Activated naive CD8-positive, alpha-beta T cell treated with anti-CD3 and anti-CD28 coated beads, Interleukin-2, amount 50 U/mL, for 24 hours (primary cell): ENCODE measurements around the gene ATPAF2.

Experiments used
- ATAC-seq: fragments of 150-1000 bp; cut with Tn5 transposase; one replicate; pipeline ENCODE4 v1.10.0; 2021
- DNase-seq: peaks from one replicate; pipeline ENCODE4 v3.0.0; 2021
- H3K27ac Mint-ChIP-seq: one replicate; pipeline ENCODE4 v1.8.0; 2021; ENCODE audit warnings: mild to moderate bottlenecking, mixed read lengths
- H3K27me3 Mint-ChIP-seq: one replicate; pipeline ENCODE4 v1.8.0; 2021; ENCODE audit warnings: mixed read lengths
- H3K36me3 Mint-ChIP-seq: one replicate; pipeline ENCODE4 v1.8.0; 2021; ENCODE audit warnings: low read depth, mixed read lengths
- H3K4me1 Mint-ChIP-seq: one replicate; pipeline ENCODE4 v1.8.0; 2021; ENCODE audit warnings: mixed read lengths
- H3K4me3 Mint-ChIP-seq: one replicate; pipeline ENCODE4 v1.8.0; 2021; ENCODE audit warnings: mild to moderate bottlenecking, moderate library complexity, mixed read lengths
- H3K9me3 Mint-ChIP-seq: one replicate; pipeline ENCODE4 v1.8.0; 2021; ENCODE audit warnings: mixed read lengths

ATPAF2 gene

GRCh38 chr17:17989618-17990017 is 49.4 kb downstream of the ATPAF2 start:
- ATAC-seq (no peak), DNase-seq (no peak)
- Mint-ChIP-seq H3K9me3 (no peaks in the 10 kb centered on the region), H3K27me3 (no peaks in the 10 kb centered on the region), H3K27ac (no peak overlapping the region), H3K36me3 (no peaks in the 10 kb centered on the region), H3K4me1 (no peaks in the 10 kb centered on the region), H3K4me3 (no peak overlapping the region)

GRCh38 chr17:17989081-17989480 is 49.9 kb downstream of the ATPAF2 start:
- Mint-ChIP-seq H3K27me3 (no peaks in the 10 kb centered on the region), H3K4me3 (no peak overlapping the region)

GRCh38 chr17:17988427-17988945 is 50.5 kb downstream of the ATPAF2 start:
- Mint-ChIP-seq H3K27me3 (no peaks in the 10 kb centered on the region), H3K27ac (no peak overlapping the region), H3K4me1 (no peaks in the 10 kb centered on the region)

More at GRCh38 chr17:17989081-17989480, 49.9 kb downstream of the ATPAF2 start:
- H3K9me3 Mint-ChIP-seq = no peaks in the 10 kb centered on the region
- H3K4me1 Mint-ChIP-seq = no peaks in the 10 kb centered on the region
- H3K27ac Mint-ChIP-seq = no peak overlapping the region
- DNase-seq (no peak), ATAC-seq (no peak)
- no peaks in the 10 kb centered on the region for H3K36me3 Mint-ChIP-seq

GRCh38 chr17:17987901-17988300 is 51.1 kb downstream of the ATPAF2 start:
- H3K4me3 Mint-ChIP-seq = no peak overlapping the region
- ATAC-seq (no peak), DNase-seq (no peak)
- H3K4me1 Mint-ChIP-seq = no peaks in the 10 kb centered on the region
- H3K27me3 Mint-ChIP-seq = no peaks in the 10 kb centered on the region
- no peaks in the 10 kb centered on the region for H3K36me3 Mint-ChIP-seq
- H3K27ac Mint-ChIP-seq = no peak overlapping the region
- H3K9me3 Mint-ChIP-seq = no peaks in the 10 kb centered on the region

More at GRCh38 chr17:17988427-17988945, 50.5 kb downstream of the ATPAF2 start:
- no peak for DNase-seq
- Mint-ChIP-seq H3K4me3 (no peak overlapping the region), H3K36me3 (no peaks in the 10 kb centered on the region), H3K9me3 (no peaks in the 10 kb centered on the region)
- no peak for ATAC-seq

GRCh38 chr17:17987187-17987896 is 51.6 kb downstream of the ATPAF2 start:
- Mint-ChIP-seq H3K4me1 (no peaks in the 10 kb centered on the region), H3K36me3 (no peaks in the 10 kb centered on the region), H3K4me3 (no peak overlapping the region), H3K9me3 (no peaks in the 10 kb centered on the region), H3K27me3 (no peaks in the 10 kb centered on the region), H3K27ac (no peak overlapping the region)
- DNase-seq (no peak), ATAC-seq (no peak)

- peak; percentile 41 for ATAC-seq
- Mint-ChIP-seq H3K4me1 (no peaks in the 10 kb centered on the region), H3K4me3 (no peak overlapping the region), H3K27me3 (no peaks in the 10 kb centered on the region), H3K27ac (no peak overlapping the region), H3K9me3 (no peaks in the 10 kb centered on the region), H3K36me3 (no peaks in the 10 kb centered on the region)
- peak; percentile 7 for DNase-seq
Observed at GRCh38 chr17:17985555-17985954, 53.4 kb downstream of the ATPAF2 start.

- H3K9me3 Mint-ChIP-seq = no peaks in the 10 kb centered on the region
- no peak for ATAC-seq
Observed at GRCh38 chr17:17985153-17985552, 53.8 kb downstream of the ATPAF2 start.

GRCh38 chr17:17983776-17984175 is 55.2 kb downstream of the ATPAF2 start:
- H3K4me1 Mint-ChIP-seq = no peaks in the 10 kb centered on the region
- H3K36me3 Mint-ChIP-seq = no peaks in the 10 kb centered on the region
- no peak for DNase-seq
- no peak for ATAC-seq
- H3K4me3 Mint-ChIP-seq = no peak overlapping the region
- no peaks in the 10 kb centered on the region for H3K9me3 Mint-ChIP-seq
- no peak overlapping the region for H3K27ac Mint-ChIP-seq
- H3K27me3 Mint-ChIP-seq = no peaks in the 10 kb centered on the region

More at GRCh38 chr17:17985153-17985552, 53.8 kb downstream of the ATPAF2 start:
- no peak overlapping the region for H3K27ac Mint-ChIP-seq
- H3K4me3 Mint-ChIP-seq = no peak overlapping the region
- H3K36me3 Mint-ChIP-seq = no peaks in the 10 kb centered on the region
- H3K27me3 Mint-ChIP-seq = no peaks in the 10 kb centered on the region
- no peaks in the 10 kb centered on the region for H3K4me1 Mint-ChIP-seq
- DNase-seq = no peak

GRCh38 chr17:17983376-17983775 is 55.6 kb downstream of the ATPAF2 start:
- Mint-ChIP-seq H3K36me3 (no peaks in the 10 kb centered on the region), H3K4me1 (no peaks in the 10 kb centered on the region), H3K27me3 (no peaks in the 10 kb centered on the region), H3K4me3 (no peak overlapping the region), H3K27ac (no peak overlapping the region), H3K9me3 (no peaks in the 10 kb centered on the region)
- ATAC-seq (no peak), DNase-seq (no peak)

- no peaks in the 10 kb centered on the region for H3K4me1 Mint-ChIP-seq
- no peaks in the 10 kb centered on the region for H3K27me3 Mint-ChIP-seq
- no peaks in the 10 kb centered on the region for H3K9me3 Mint-ChIP-seq
- no peak overlapping the region for H3K4me3 Mint-ChIP-seq
- H3K36me3 Mint-ChIP-seq = no peaks in the 10 kb centered on the region
- DNase-seq (no peak), ATAC-seq (no peak)
- H3K27ac Mint-ChIP-seq = no peak overlapping the region
Observed at GRCh38 chr17:17982801-17983200, 56.2 kb downstream of the ATPAF2 start.

- Mint-ChIP-seq H3K9me3 (no peaks in the 10 kb centered on the region), H3K4me1 (no peaks in the 10 kb centered on the region), H3K4me3 (no peak overlapping the region), H3K27me3 (no peaks in the 10 kb centered on the region), H3K27ac (no peak overlapping the region), H3K36me3 (no peaks in the 10 kb centered on the region)
- DNase-seq = no peak
- ATAC-seq = no peak
Observed at GRCh38 chr17:17981330-17981729, 57.6 kb downstream of the ATPAF2 start.

GRCh38 chr17:17979778-17980177 is 59.2 kb downstream of the ATPAF2 start:
- Mint-ChIP-seq H3K9me3 (no peaks in the 10 kb centered on the region), H3K36me3 (no peaks in the 10 kb centered on the region), H3K27me3 (no peaks in the 10 kb centered on the region), H3K4me1 (no peaks in the 10 kb centered on the region), H3K4me3 (no peak overlapping the region), H3K27ac (no peak overlapping the region)
- DNase-seq (no peak), ATAC-seq (no peak)

- no peaks in the 10 kb centered on the region for H3K9me3 Mint-ChIP-seq
- DNase-seq = no peak
- H3K27ac Mint-ChIP-seq = no peak overlapping the region
- no peaks in the 10 kb centered on the region for H3K4me1 Mint-ChIP-seq
- no peak overlapping the region for H3K4me3 Mint-ChIP-seq
- H3K36me3 Mint-ChIP-seq = no peaks in the 10 kb centered on the region
- no peaks in the 10 kb centered on the region for H3K27me3 Mint-ChIP-seq
- ATAC-seq = no peak
Observed at GRCh38 chr17:17978481-17979424, 60.2 kb downstream of the ATPAF2 start.

- H3K36me3 Mint-ChIP-seq = no peaks in the 10 kb centered on the region
- H3K4me3 Mint-ChIP-seq = no peak overlapping the region
- peaks cover 10% of the 10 kb centered on the region for H3K4me1 Mint-ChIP-seq
- ATAC-seq (no peak), DNase-seq (no peak)
- no peaks in the 10 kb centered on the region for H3K27me3 Mint-ChIP-seq
- no peak overlapping the region for H3K27ac Mint-ChIP-seq
- H3K9me3 Mint-ChIP-seq = no peaks in the 10 kb centered on the region
Observed at GRCh38 chr17:17976931-17977570, 61.9 kb downstream of the ATPAF2 start.
